SK-N-SH treated with all-trans-retinoic acid at 6 μM for 48 hours (cell line): ENCODE measurements around the gene C14orf93.

Experiments
- ATAC-seq: fragments of 200-7000 bp; cut with Tn5 transposase; 3 replicates; pipeline ENCODE4 v1.9.1; 2020; ENCODE audit warnings: mild to moderate bottlenecking, moderate library complexity
- ARNTL ChIP-seq: fragments of 450-650 bp; formaldehyde crosslinking; IDR thresholded peaks from 2 replicates; pipeline ENCODE4 v1.5.0; 2020; ENCODE audit warnings: low read depth, mild to moderate bottlenecking, moderate library complexity, borderline replicate concordance
- BACH2 ChIP-seq: fragments of 250-450 bp; sonication (Bioruptor Pico); IDR thresholded peaks from 2 replicates; pipeline ENCODE4 v1.9.0; 2021; ENCODE audit warnings: mild to moderate bottlenecking, borderline replicate concordance
- CSDC2 ChIP-seq: fragments of 250-450 bp; sonication (Bioruptor Pico); IDR thresholded peaks from 2 replicates; pipeline ENCODE4 v1.5.0; 2020; ENCODE audit warnings: mild to moderate bottlenecking, moderate library complexity
- GLIS3 ChIP-seq: fragments of 250-450 bp; sonication (Bioruptor Pico); IDR thresholded peaks from 2 replicates; pipeline ENCODE4 v1.5.0; 2020; ENCODE audit warnings: mild to moderate bottlenecking, moderate library complexity
- ISL1 ChIP-seq: fragments of 250-450 bp; sonication (Bioruptor Pico); IDR thresholded peaks from 2 replicates; pipeline ENCODE4 v2.1.2; 2022; ENCODE audit warnings: mild to moderate bottlenecking, moderate library complexity
- OSR1 ChIP-seq: fragments of 250-450 bp; sonication (Bioruptor Pico); IDR thresholded peaks from 2 replicates; pipeline ENCODE4 v1.8.0; 2022; ENCODE audit warnings: moderate library complexity, mild to moderate bottlenecking, inconsistent platforms
- PPARA ChIP-seq: fragments of 250-450 bp; sonication (Bioruptor Pico); IDR thresholded peaks from 2 replicates; pipeline ENCODE4 v1.5.0; 2020; ENCODE audit warnings: mild to moderate bottlenecking, borderline replicate concordance
- RARB ChIP-seq: fragments of 250-450 bp; sonication (Bioruptor Pico); IDR thresholded peaks from 2 replicates; pipeline ENCODE4 v1.8.0; 2021; ENCODE audit warnings: mild to moderate bottlenecking, moderate library complexity
- TCF4 ChIP-seq: fragments of 250-450 bp; sonication (Bioruptor Pico); IDR thresholded peaks from 2 replicates; pipeline ENCODE4 v1.8.0; 2021; ENCODE audit warnings: mild to moderate bottlenecking, moderate library complexity, borderline replicate concordance
- ZC3H10 ChIP-seq: fragments of 250-450 bp; sonication (Bioruptor Pico); IDR thresholded peaks from 2 replicates; pipeline ENCODE4 v1.5.1; 2021; ENCODE audit warnings: mild to moderate bottlenecking, moderate library complexity
- ZFP3 ChIP-seq: fragments of 250-450 bp; sonication (Bioruptor Pico); IDR thresholded peaks from 2 replicates; pipeline ENCODE4 v1.5.0; 2020; ENCODE audit warnings: mild to moderate bottlenecking, moderate library complexity
- ZNF565 ChIP-seq: fragments of 450-650 bp; formaldehyde crosslinking; conservative IDR thresholded peaks from 2 replicates; pipeline ENCODE4 v1.5.0; 2020; ENCODE audit warnings: low read depth, mild to moderate bottlenecking, moderate library complexity
- ZNF70 ChIP-seq: fragments of 450-650 bp; formaldehyde crosslinking; IDR thresholded peaks from 2 replicates; pipeline ENCODE4 v1.5.0; 2020; ENCODE audit warnings: mild to moderate bottlenecking, moderate library complexity
- ZNF8 ChIP-seq: fragments of 450-650 bp; formaldehyde crosslinking; IDR thresholded peaks from 2 replicates; pipeline ENCODE4 v1.5.0; 2020; ENCODE audit warnings: mild to moderate bottlenecking, moderate library complexity
- TF ChIP-seq, protein P1 (sequence below): fragments of 250-450 bp; sonication (Bioruptor Pico); IDR thresholded peaks from 2 replicates; pipeline ENCODE4 v1.8.0; 2021; ENCODE audit warnings: low read depth, mild to moderate bottlenecking, moderate library complexity, borderline replicate concordance
- TF ChIP-seq, protein P2 (sequence below): fragments of 250-450 bp; sonication (Bioruptor Pico); IDR thresholded peaks from 2 replicates; pipeline ENCODE4 v1.5.1; 2020; ENCODE audit warnings: low read depth, mild to moderate bottlenecking, moderate library complexity
- TF ChIP-seq, protein P3 (sequence below): fragments of 250-450 bp; sonication (Bioruptor Pico); IDR thresholded peaks from 2 replicates; pipeline ENCODE4 v1.5.0; 2020; ENCODE audit warnings: mild to moderate bottlenecking, moderate library complexity

Gene C14orf93

DNA sequence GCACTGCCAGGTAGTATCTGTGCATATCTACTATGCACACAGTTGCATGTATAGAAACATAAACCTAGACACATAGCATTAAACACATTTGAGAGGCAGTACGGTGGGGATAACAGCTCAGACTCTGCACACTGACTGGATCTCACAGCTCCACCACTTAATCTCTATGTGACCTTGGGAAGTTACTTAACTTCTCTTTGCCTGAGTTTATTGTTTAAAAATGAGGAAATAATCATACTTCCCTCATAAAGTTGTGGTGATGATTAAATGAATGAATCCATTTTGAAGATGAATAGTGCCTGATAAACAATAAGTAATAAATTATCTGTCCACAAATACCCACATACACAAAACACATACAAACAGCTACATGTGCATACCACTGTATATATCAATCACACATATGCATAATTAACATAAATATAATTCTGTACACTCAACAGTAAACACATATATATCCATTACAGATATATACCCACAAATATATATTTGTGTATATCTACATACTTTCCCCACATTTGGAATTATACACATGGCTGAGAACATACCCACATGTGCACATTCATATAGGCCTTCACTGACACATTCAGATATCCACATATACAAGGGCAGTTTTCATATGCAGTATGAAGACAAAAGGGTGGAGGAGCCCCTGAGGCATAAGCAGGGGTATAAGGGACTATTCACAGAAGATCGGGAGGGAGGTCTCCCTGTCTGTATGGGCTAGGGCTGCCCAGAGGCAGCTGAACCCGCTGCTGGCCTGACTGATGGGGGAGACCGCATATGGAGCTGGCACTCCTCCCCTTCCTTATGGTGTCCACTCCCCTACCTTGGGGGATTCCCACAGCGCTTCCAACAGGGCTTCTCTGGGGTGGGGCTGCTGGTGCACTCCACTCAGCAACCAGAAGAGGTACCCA lies 41.5 kb upstream of the C14orf93 start (continued):
- TF ChIP-seq ZC3H10 (CRISPR knock-in tag) (no peak), TCF4 (CRISPR knock-in tag) (no peak), GLIS3 (CRISPR knock-in tag) (no peak), ZFP3 (CRISPR knock-in tag) (no peak), ZNF565 (CRISPR knock-in tag) (no peak), CSDC2 (no peak), OSR1 (CRISPR knock-in tag) (no peak), PPARA (CRISPR knock-in tag) (no peak), ARNTL (CRISPR knock-in tag) (no peak), RARB (CRISPR knock-in tag) (no peak)
- TF ChIP-seq, protein P1, sequence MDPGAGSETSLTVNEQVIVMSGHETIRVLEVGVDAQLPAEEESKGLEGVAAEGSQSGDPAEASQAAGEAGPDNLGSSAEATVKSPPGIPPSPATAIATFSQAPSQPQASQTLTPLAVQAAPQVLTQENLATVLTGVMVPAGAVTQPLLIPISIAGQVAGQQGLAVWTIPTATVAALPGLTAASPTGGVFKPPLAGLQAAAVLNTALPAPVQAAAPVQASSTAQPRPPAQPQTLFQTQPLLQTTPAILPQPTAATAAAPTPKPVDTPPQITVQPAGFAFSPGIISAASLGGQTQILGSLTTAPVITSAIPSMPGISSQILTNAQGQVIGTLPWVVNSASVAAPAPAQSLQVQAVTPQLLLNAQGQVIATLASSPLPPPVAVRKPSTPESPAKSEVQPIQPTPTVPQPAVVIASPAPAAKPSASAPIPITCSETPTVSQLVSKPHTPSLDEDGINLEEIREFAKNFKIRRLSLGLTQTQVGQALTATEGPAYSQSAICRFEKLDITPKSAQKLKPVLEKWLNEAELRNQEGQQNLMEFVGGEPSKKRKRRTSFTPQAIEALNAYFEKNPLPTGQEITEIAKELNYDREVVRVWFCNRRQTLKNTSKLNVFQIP (CRISPR knock-in tag): no peak
- TF ChIP-seq, protein P2, sequence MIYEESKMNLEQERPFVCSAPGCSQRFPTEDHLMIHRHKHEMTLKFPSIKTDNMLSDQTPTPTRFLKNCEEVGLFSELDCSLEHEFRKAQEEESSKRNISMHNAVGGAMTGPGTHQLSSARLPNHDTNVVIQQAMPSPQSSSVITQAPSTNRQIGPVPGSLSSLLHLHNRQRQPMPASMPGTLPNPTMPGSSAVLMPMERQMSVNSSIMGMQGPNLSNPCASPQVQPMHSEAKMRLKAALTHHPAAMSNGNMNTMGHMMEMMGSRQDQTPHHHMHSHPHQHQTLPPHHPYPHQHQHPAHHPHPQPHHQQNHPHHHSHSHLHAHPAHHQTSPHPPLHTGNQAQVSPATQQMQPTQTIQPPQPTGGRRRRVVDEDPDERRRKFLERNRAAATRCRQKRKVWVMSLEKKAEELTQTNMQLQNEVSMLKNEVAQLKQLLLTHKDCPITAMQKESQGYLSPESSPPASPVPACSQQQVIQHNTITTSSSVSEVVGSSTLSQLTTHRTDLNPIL (CRISPR knock-in tag): no peak
- TF ChIP-seq, all 23 proteins: peak for 0

DNA sequence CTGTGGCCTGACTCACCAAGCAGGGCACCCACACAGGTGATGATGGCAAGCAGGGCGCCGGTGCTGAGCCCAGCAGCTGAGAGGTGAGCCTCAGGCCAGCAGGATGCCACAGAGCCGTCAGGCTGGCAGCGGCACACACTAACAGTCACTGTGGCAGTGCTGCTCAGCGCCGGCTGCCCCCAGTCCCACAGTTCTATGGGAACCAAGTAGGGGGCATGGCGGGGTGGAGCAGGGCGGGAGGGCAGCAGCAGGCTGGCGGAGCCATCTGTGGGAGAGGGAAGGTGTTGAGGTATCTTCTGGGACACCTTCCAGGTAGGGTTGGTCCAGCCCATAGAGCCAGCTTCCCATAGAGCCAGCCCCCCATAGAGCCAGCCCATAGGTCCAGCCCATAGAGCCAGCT lies 39.1 kb upstream of the C14orf93 start:
- ATAC-seq: no peak
- TF ChIP-seq, protein P3, sequence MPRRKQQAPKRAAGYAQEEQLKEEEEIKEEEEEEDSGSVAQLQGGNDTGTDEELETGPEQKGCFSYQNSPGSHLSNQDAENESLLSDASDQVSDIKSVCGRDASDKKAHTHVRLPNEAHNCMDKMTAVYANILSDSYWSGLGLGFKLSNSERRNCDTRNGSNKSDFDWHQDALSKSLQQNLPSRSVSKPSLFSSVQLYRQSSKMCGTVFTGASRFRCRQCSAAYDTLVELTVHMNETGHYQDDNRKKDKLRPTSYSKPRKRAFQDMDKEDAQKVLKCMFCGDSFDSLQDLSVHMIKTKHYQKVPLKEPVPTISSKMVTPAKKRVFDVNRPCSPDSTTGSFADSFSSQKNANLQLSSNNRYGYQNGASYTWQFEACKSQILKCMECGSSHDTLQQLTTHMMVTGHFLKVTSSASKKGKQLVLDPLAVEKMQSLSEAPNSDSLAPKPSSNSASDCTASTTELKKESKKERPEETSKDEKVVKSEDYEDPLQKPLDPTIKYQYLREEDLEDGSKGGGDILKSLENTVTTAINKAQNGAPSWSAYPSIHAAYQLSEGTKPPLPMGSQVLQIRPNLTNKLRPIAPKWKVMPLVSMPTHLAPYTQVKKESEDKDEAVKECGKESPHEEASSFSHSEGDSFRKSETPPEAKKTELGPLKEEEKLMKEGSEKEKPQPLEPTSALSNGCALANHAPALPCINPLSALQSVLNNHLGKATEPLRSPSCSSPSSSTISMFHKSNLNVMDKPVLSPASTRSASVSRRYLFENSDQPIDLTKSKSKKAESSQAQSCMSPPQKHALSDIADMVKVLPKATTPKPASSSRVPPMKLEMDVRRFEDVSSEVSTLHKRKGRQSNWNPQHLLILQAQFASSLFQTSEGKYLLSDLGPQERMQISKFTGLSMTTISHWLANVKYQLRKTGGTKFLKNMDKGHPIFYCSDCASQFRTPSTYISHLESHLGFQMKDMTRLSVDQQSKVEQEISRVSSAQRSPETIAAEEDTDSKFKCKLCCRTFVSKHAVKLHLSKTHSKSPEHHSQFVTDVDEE: no peak
- no peak for TF ChIP-seq CSDC2

DNA sequence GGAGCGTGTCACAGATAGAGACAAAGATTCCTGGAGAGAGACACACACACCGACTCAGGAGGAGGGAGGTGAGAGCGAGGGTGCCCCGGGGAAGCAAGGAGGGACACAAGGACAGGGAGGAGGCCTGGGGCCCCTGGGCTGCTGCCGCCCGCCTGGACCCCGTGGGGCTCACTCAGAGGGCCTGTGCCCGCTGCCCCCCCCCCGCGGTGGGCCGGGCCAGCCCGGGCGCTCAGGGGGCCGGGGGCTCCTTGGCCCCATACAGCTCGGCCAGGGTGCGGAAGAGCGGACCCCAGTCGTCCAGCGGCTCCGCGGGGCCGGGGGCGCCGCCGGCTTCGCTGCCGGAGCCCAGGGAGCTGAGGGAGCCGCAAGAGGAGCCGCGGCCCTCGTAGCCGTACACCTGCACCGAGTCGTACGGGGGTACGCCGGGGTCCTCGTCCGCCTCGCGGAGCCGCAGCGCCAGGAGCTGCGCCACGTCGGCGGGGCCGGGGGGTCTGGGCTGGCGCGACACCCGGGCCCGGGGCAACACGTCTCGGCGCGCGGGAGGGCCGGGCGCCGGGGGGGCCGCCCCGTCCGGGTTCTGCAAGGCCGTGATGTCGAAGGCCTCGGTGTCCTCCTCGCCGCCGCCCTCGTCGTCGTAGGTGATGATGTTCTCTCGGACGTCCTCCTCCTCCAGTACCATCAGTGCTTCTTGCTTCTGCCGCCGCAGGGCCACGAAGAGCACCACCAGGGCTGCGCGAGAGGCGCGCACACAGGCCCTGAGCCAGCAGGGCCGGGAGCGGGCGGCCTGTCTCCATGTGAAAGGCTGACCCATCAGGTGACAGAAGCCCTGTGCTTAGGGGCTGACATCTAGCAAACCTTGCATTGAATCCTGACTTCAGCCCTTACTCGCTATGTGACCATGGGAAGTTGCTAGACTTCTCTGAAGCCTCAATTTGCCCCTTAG lies 38.1 kb upstream of the C14orf93 start:
- ATAC-seq: no peak
- TF ChIP-seq ISL1 (CRISPR knock-in tag) (no peak), BACH2 (CRISPR knock-in tag) (no peak), OSR1 (CRISPR knock-in tag) (no peak), ZNF70 (CRISPR knock-in tag) (no peak), GLIS3 (CRISPR knock-in tag) (no peak), PPARA (CRISPR knock-in tag) (no peak), ZNF8 (CRISPR knock-in tag) (no peak), RARB (CRISPR knock-in tag) (no peak), CSDC2 (no peak)
- TF ChIP-seq, protein P2 (CRISPR knock-in tag): no peak
- TF ChIP-seq, protein P1 (CRISPR knock-in tag): no peak
